Mesendoderm (in vitro differentiated cells): Measurements from ENCODE around the gene MAEL.

Source experiments
- DNase-seq: peaks from one replicate; pipeline ENCODE4 v3.0.0; 2013
- H2AK5ac ChIP-seq: 2 replicates; pipeline ENCODE4 v1.6.1; 2013; ENCODE audit warnings: low read length, inconsistent platforms
- H2BK120ac ChIP-seq: 2 replicates; pipeline ENCODE4 v1.6.1; 2013; ENCODE audit warnings: low read depth, mild to moderate bottlenecking, low read length, moderate library complexity, mixed read lengths
- H2BK15ac ChIP-seq: replicated peaks from 2 replicates; pipeline ENCODE4 v1.6.1; 2013; ENCODE audit warnings: low read depth, mild to moderate bottlenecking, moderate library complexity
- H2BK5ac ChIP-seq: 2 replicates; pipeline ENCODE4 v1.6.1; 2013; ENCODE audit warnings: low read length, inconsistent platforms
- H3K18ac ChIP-seq: 2 replicates; pipeline ENCODE4 v1.6.1; 2013; ENCODE audit warnings: mild to moderate bottlenecking, low read length, mixed read lengths
- H3K23ac ChIP-seq: one replicate; pipeline ENCODE4 v1.6.1; 2013; ENCODE audit warnings: low read length
- H3K27ac ChIP-seq: 2 replicates; pipeline ENCODE4 v1.5.1; 2013; ENCODE audit warnings: low read depth, mild to moderate bottlenecking, inconsistent platforms, low read length, moderate library complexity
- H3K27me3 ChIP-seq: 2 replicates; pipeline ENCODE4 v1.6.1; 2013; ENCODE audit warnings: low read length, control low read depth, mild to moderate bottlenecking, inconsistent platforms; ENCODE audit not compliant: insufficient read depth, poor library complexity
- H3K36me3 ChIP-seq: 2 replicates; pipeline ENCODE4 v1.6.1; 2013; ENCODE audit warnings: low read length, inconsistent platforms; ENCODE audit not compliant: control insufficient read depth, insufficient read depth
- H3K4ac ChIP-seq: one replicate; pipeline ENCODE4 v1.6.1; 2013; ENCODE audit warnings: low read depth, mild to moderate bottlenecking, low read length, moderate library complexity
- H3K4me1 ChIP-seq: 2 replicates; pipeline ENCODE4 v1.6.1; 2013; ENCODE audit warnings: low read depth, low read length, inconsistent platforms; ENCODE audit not compliant: control insufficient read depth
- H3K4me2 ChIP-seq: 2 replicates; pipeline ENCODE4 v1.6.1; 2013; ENCODE audit warnings: low read length
- H3K4me3 ChIP-seq: 2 replicates; pipeline ENCODE4 v1.5.1; 2013; ENCODE audit warnings: mild to moderate bottlenecking, low read length
- H3K56ac ChIP-seq: one replicate; pipeline ENCODE4 v1.6.1; 2013; ENCODE audit warnings: low read length
- H3K79me1 ChIP-seq: 2 replicates; pipeline ENCODE4 v1.6.1; 2013; ENCODE audit warnings: low read length, inconsistent platforms
- H3K79me2 ChIP-seq: 2 replicates; pipeline ENCODE4 v1.6.1; 2013; ENCODE audit warnings: mild to moderate bottlenecking, low read length; ENCODE audit not compliant: control insufficient read depth, insufficient read depth
- H3K9ac ChIP-seq: 2 replicates; pipeline ENCODE4 v1.6.1; 2013; ENCODE audit warnings: low read length, inconsistent platforms
- H4K5ac ChIP-seq: one replicate; pipeline ENCODE4 v1.6.1; 2013; ENCODE audit warnings: low read length
- H4K8ac ChIP-seq: one replicate; pipeline ENCODE4 v1.6.1; 2013; ENCODE audit warnings: low read depth, mild to moderate bottlenecking, control low read depth, low read length, moderate library complexity
- WGBS: extraction: QIAGEN DNeasy Blood & Tissue Kit; methylation state at CpG from one replicate; pipeline ENCODE4 v1.1.7; 2013; ENCODE audit warnings: low lambda C conversion rate, missing lambda C conversion rate; ENCODE audit not compliant: insufficient coverage; ENCODE audit errors: extremely low coverage; 5-methylcytosine and 5-hydroxymethylcytosine counted together
- small RNA-seq: library from polyadenylated mRNA; stranded (forward); fragments of <200 nt; extraction: miRNeasy Mini kit (QIAGEN cat#:217004); gene quantifications from one replicate; pipeline ENCODE3, GENCODE V24; 2013; ENCODE audit not compliant: insufficient read depth

MAEL gene

DNA sequence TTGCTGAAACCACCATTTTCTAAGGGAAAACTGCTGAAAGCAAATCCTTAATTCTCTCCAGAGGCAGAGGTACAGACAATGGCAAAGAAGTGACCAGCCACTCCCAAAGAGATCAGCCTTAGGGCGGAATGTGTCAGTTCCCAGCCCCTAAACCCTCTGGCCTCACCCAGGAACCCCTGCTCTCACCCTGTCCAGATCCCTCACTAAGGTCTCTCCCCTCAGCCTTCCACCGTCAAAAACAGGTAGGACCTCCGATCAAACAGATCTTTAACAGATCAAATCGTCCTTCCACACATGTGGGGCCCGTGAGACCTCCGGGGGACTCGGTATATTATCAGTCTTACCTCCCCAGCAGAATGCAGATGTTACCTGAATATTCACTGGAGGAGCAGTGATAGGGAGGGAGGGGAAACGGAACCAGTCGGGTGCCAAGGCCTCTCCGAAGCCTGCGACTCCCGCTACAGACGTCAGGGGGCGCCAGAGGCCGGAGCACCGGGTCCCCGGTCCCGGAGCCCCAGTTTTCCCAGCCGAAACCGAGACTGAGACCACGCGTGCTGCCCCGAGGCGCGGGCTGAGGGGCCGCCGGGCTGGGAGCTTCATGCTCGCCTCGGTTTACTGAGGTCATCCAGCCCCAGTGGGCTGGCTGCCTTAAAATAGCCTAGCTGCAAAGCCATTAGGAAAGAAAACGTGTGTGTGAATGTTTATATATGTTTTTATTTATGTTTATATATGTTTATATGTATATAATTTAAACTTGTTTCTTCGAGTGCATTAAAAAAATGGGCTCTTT, 77.4 kb downstream of the MAEL start:
- Histone ChIP-seq H3K79me1 (no peaks in the 10 kb centered on the region), H3K4me1 (no peaks in the 10 kb centered on the region), H3K23ac (no peak overlapping the region), H3K18ac (no peak overlapping the region), H3K36me3 (no peaks in the 10 kb centered on the region), H3K79me2 (no peaks in the 10 kb centered on the region), H3K4me3 (no peak overlapping the region), H2BK15ac (no peak overlapping the region), H2BK5ac (no peak overlapping the region), H3K4ac (no peak overlapping the region), H4K8ac (no peak overlapping the region), H3K27ac (no peak overlapping the region), H3K4me2 (peak overlapping the region; percentile 34), H2BK120ac (peak overlapping the region; percentile 64), H3K56ac (peak overlapping the region; percentile 88), H4K5ac (no peak overlapping the region), H3K9ac (peak overlapping the region; percentile 50), H3K27me3 (no peaks in the 10 kb centered on the region), H2AK5ac (no peak overlapping the region)
- WGBS = no CpG with 5 or more reads among the region's 31 CpGs
- peak; percentile 79 for DNase-seq

DNA sequence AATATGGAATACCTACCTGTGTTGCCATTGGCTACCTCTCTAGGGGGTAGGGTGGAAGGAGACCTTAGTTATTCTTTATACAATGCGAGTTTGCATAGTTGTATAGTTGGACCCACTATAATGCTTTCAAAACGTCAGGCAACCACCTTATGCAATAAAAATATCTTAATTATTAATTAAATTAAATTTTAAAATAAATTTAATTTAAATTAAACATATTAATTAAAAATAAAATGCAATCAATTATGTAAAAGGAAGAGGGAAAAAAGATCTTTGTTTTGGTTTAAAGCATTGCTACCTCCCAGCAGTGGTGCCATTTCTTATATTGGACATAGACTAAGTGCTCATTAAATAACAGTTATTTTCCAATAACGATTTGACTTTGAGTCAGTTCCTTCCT, 78.8 kb downstream of the MAEL start:
- no peak overlapping the region for H2BK120ac ChIP-seq
- H3K56ac ChIP-seq = no peak overlapping the region
- no peak for DNase-seq
- no peaks in the 10 kb centered on the region for H3K79me1 ChIP-seq
- no peak overlapping the region for H3K9ac ChIP-seq
- no peak overlapping the region for H2AK5ac ChIP-seq
- H3K4me2 ChIP-seq = no peak overlapping the region
- H3K27me3 ChIP-seq = no peaks in the 10 kb centered on the region
- no peak overlapping the region for H4K5ac ChIP-seq
- H3K27ac ChIP-seq = no peak overlapping the region
- H3K4ac ChIP-seq = no peak overlapping the region
- H3K23ac ChIP-seq = no peak overlapping the region
- H3K36me3 ChIP-seq = no peaks in the 10 kb centered on the region
- no peak overlapping the region for H2BK5ac ChIP-seq
- H2BK15ac ChIP-seq = no peak overlapping the region
- H3K4me3 ChIP-seq = no peak overlapping the region
- H3K18ac ChIP-seq = no peak overlapping the region
- no peaks in the 10 kb centered on the region for H3K4me1 ChIP-seq
- no peak overlapping the region for H4K8ac ChIP-seq
- no peaks in the 10 kb centered on the region for H3K79me2 ChIP-seq
- WGBS = no CpG with 5 or more reads among the region's 3 CpGs

DNA sequence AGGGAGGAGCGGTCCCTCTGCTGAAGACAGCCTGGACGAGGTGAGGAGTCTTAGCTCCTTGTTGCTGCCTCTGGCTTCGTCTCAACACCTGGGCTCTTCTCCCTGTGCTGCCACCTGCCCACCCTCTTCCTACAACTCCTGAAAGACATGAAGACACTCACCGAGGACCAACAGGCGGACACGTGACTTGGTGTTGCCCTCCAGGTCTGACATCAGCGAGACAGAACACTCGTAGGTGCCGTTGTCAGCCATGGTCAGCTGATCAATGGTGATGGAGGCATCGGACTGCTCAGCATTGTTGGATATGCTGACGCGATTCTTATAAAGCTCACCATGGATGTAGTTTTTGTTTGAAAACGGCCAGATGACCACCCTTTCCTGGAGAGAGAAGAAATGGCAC, 79.7 kb downstream of the MAEL start:
- no peak overlapping the region for H3K4me2 ChIP-seq
- H3K18ac ChIP-seq = no peak overlapping the region
- no peaks in the 10 kb centered on the region for H3K4me1 ChIP-seq
- no peak overlapping the region for H2BK120ac ChIP-seq
- H3K79me2 ChIP-seq = no peaks in the 10 kb centered on the region
- no peak overlapping the region for H4K8ac ChIP-seq
- no peak overlapping the region for H2AK5ac ChIP-seq
- H3K9ac ChIP-seq = no peak overlapping the region
- H3K36me3 ChIP-seq = no peaks in the 10 kb centered on the region
- no peak overlapping the region for H3K4me3 ChIP-seq
- H3K23ac ChIP-seq = no peak overlapping the region
- H3K27me3 ChIP-seq = no peaks in the 10 kb centered on the region
- no peak overlapping the region for H2BK5ac ChIP-seq
- H3K79me1 ChIP-seq = no peaks in the 10 kb centered on the region
- H2BK15ac ChIP-seq = no peak overlapping the region
- WGBS = no CpG with 5 or more reads among the region's 13 CpGs
- no peak overlapping the region for H4K5ac ChIP-seq
- no peak for DNase-seq
- H3K4ac ChIP-seq = no peak overlapping the region
- no peak overlapping the region for H3K27ac ChIP-seq
- no peak overlapping the region for H3K56ac ChIP-seq

DNA sequence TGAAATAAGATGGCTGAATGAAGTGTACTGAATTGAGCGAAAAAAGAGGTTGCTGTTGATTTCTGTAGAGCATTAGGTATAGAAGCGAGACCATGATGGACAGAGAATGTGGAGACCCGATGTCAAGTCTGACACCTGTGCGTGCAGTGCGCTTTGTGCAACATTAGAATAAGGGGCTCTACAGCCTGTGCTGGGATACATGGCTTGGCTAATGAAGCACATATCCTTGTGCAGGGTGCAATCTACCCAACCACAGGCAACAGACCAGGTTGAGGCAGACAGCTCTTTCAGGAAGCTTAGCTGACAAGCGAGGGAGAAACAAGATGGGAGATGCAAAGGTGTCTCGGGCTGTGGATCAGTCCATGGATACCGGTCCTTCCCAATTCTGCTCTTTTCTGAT, 82.2 kb downstream of the MAEL start:
- H3K4ac ChIP-seq = no peak overlapping the region
- H3K23ac ChIP-seq = no peak overlapping the region
- no peak overlapping the region for H3K27ac ChIP-seq
- H3K9ac ChIP-seq = no peak overlapping the region
- H3K36me3 ChIP-seq = no peaks in the 10 kb centered on the region
- WGBS = no CpG with 5 or more reads among the region's 8 CpGs
- H2BK15ac ChIP-seq = no peak overlapping the region
- H3K79me2 ChIP-seq = no peaks in the 10 kb centered on the region
- no peak overlapping the region for H2BK5ac ChIP-seq
- H3K56ac ChIP-seq = no peak overlapping the region
- no peak overlapping the region for H4K5ac ChIP-seq
- H3K4me3 ChIP-seq = no peak overlapping the region
- no peak overlapping the region for H3K18ac ChIP-seq
- no peak for DNase-seq
- H3K79me1 ChIP-seq = no peaks in the 10 kb centered on the region
- H2BK120ac ChIP-seq = no peak overlapping the region
- H2AK5ac ChIP-seq = no peak overlapping the region
- no peak overlapping the region for H3K4me2 ChIP-seq
- H3K27me3 ChIP-seq = no peaks in the 10 kb centered on the region
- no peaks in the 10 kb centered on the region for H3K4me1 ChIP-seq
- no peak overlapping the region for H4K8ac ChIP-seq

Small RNA genes within 50 kb of the gene (small RNA-seq; reads per million reads assigned to genes)
- gene RNA5SP65 = 1.6 reads per million
